Measurements from ENCODE around the gene MKS1. TPM values are rescaled to one million over a fixed set of nuclear protein-coding genes. Genes with fewer than 3 reads are reported as not detected.

MKS1 gene
- polyA plus RNA-seq, 1 experiment: 14.1 TPM

- Histone ChIP-seq H3K27me3 (ENCODE audit: control insufficient read depth, insufficient read depth, low read length) (peaks cover 14% of the 10 kb centered on the region), H3K36me3 (ENCODE audit: control insufficient read depth, insufficient read depth, low read length) (no peaks in the 10 kb centered on the region), H3K4me3 (ENCODE audit: low read depth, low read length) (no peak overlapping the region)
- ChIA-PET POLR2A (no interaction called here), CTCF (no interaction called here)
- DNase-seq (ENCODE audit: low read depth): no peak
- no peak for TF ChIP-seq CTCF (IDR thresholded peaks at IDR 0.05; ENCODE audit: insufficient read depth, low read depth, low read length)
Observed at GRCh38 chr17:58158181-58158580, 60.9 kb downstream of the MKS1 start.

DNA sequence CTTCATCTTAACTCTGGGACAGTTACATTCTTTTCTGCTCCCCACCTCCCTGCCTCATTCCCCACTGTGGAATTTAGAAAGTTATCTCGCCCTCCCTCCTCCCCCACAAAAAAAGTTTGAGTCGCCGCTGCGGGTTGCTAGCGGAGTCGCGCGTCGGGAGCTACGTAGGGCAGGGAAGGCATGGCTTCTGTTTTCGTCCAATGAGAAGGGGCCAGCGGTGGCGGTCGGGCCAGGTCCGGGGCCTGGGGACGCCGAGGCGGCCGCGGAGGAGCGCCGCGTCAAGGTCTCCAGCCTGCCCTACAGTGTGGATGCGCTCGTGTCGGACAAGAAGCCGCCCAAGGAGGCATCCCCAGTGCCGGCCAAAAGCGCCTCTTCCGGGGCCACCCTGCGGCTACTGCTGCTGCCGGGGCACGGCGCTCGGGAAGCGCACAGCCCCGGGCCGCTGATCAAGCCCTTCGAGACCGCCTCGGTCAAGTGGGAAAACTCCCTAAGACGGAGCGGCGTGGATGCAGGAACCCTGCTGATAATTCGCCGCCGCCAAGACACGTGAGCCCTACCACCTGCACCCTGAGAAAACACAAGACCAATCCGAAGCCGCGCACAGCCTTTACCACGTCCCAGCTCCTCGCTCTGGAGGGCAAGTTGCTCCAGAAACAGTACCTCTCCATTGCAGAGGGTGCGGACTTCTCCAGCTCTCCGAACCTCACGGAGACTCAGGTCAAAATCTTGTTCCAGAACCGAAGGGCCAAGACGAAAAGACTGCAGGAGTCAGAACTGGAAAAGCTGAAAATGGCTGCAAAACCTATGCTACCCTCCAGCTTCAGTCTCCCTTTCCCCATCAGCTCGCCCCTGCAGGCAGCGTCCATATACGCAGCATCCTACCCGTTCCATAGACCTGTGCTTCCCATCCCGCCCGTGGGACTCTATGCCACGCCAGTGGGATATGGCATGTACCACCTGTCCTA, 61.9 kb downstream of the MKS1 start:
- Histone ChIP-seq H3K27me3 (ENCODE audit: control insufficient read depth, insufficient read depth, low read length) (peaks cover 14% of the 10 kb centered on the region), H3K36me3 (ENCODE audit: control insufficient read depth, insufficient read depth, low read length) (no peaks in the 10 kb centered on the region), H3K4me3 (ENCODE audit: low read depth, low read length) (no peak overlapping the region)
- no peak for DNase-seq (ENCODE audit: low read depth)
- ChIA-PET CTCF (no interaction called here), POLR2A (no interaction called here)
- TF ChIP-seq CTCF (IDR thresholded peaks at IDR 0.05; ENCODE audit: insufficient read depth, low read depth, low read length): no peak

Other genes with a start within 250 kb of the MKS1 start
- gene VEZF1, start 231.0 kb downstream of the MKS1 start, polyA plus RNA-seq (2011; rRNA removed): 27.3 and 30.2 TPM in 2 replicates
- 222 and 236 TPM in 2 replicates for gene SRSF1, start 212.0 kb downstream of the MKS1 start, polyA plus RNA-seq (2011; rRNA removed)
- gene DYNLL2, start 135.8 kb downstream of the MKS1 start, polyA plus RNA-seq (2011; rRNA removed): 13.1 and 16.9 TPM in 2 replicates
- gene OR4D1, start 70.9 kb downstream of the MKS1 start, polyA plus RNA-seq (2011; rRNA removed): not detected in 2 replicates
- not detected in 2 replicates for gene OR4D2, start 52.3 kb downstream of the MKS1 start, polyA plus RNA-seq (2011; rRNA removed)
- not detected in 2 replicates for gene EPX, start 26.5 kb downstream of the MKS1 start, polyA plus RNA-seq (2011; rRNA removed)
- 0.06 and 0.07 TPM in 2 replicates for gene LPO, start 19.3 kb upstream of the MKS1 start, polyA plus RNA-seq (2011; rRNA removed)
- gene MPO, start 61.7 kb upstream of the MKS1 start, polyA plus RNA-seq (2011; rRNA removed): not detected in 2 replicates
- gene TSPOAP1, start 109.5 kb upstream of the MKS1 start, polyA plus RNA-seq (2011; rRNA removed): 3.9 and 5.6 TPM in 2 replicates
- gene SUPT4H1, start 132.9 kb upstream of the MKS1 start, polyA plus RNA-seq (2011; rRNA removed): 145 and 215 TPM in 2 replicates
- not detected in 2 replicates for gene RNF43, start 198.3 kb upstream of the MKS1 start, polyA plus RNA-seq (2011; rRNA removed)

Data from BJ (cell line).